ENCODE measurements around the gene SRPRA. TPM values are rescaled to one million over a fixed set of nuclear protein-coding genes. Genes with fewer than 3 reads are reported as not detected.
A peak's percentile ranks its signal among the peaks of the same experiment; 100 is the strongest.

Gene SRPRA
- total RNA-seq, 1 donor from 2014 or later, result 70.2 TPM

DNA sequence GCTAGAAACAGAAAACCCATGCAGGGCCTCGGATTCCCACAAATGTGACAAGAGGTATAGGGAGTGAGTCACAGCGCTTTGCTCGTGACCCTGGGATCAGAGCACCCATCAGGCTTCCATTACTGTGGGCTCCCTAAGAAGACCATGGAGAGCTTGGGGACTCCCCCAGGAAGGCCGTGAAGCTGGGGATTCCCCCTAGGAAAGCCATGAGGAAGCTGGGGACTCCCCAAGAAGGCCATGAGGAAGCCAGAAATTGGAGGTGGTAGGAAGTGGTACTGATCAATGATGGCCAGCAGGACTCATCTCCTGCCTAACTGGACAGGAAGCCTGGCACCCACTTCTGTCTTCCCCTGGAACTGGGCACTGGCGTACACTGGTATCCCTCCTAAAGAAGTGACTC is 25.0 kb upstream of the SRPRA start:
- TF ChIP-seq CTCF (conservative IDR thresholded peaks at IDR 0.05), result no peak
- Mint-ChIP-seq H3K4me3 (no peak overlapping the region), H3K4me1 (no peaks in the 10 kb centered on the region), H3K36me3 (ENCODE audit: low read depth) (peaks cover 7% of the 10 kb centered on the region), H3K27me3 (ENCODE audit: low read depth) (no peaks in the 10 kb centered on the region), H3K9me3 (no peaks in the 10 kb centered on the region), H3K27ac (ENCODE audit: unreplicated experiment) (no peak overlapping the region)
- DNase-seq (ENCODE audit: low read depth, low spot score), result no peak

DNA sequence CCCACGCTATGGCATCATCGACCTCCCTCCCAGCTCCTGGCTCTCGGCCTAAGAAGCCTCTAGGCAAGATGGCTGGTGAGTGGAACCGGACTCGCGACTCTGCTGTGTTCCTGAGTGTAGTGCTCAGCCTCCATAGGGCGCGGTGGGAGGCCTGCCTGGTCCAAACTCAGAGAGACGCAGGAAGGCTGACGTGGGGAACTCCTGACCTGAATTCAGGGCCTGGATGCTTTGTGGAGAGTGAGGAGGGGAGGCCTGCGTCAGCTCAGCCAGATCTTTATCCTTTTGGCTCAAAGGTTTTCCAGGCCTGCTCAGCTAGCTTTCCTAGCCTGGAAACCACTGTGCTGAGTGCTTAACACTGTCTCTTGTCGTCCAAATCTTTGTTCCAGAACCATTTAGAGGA is 22.2 kb upstream of the SRPRA start:
- no peak for TF ChIP-seq CTCF (conservative IDR thresholded peaks at IDR 0.05)
- H3K4me3 Mint-ChIP-seq, result no peak overlapping the region
- peak overlapping the region; percentile 72 for H3K27ac Mint-ChIP-seq (ENCODE audit: unreplicated experiment)
- no peak for DNase-seq (ENCODE audit: low read depth, low spot score)
- peaks cover 5% of the 10 kb centered on the region for H3K4me1 Mint-ChIP-seq
- H3K36me3 Mint-ChIP-seq (ENCODE audit: low read depth), result peaks cover 5% of the 10 kb centered on the region
- H3K27me3 Mint-ChIP-seq (ENCODE audit: low read depth), result no peaks in the 10 kb centered on the region
- no peaks in the 10 kb centered on the region for H3K9me3 Mint-ChIP-seq

- H3K9me3 Mint-ChIP-seq, result no peaks in the 10 kb centered on the region
- peaks cover 3% of the 10 kb centered on the region for H3K36me3 Mint-ChIP-seq (ENCODE audit: low read depth)
- H3K27ac Mint-ChIP-seq (ENCODE audit: unreplicated experiment), result no peak overlapping the region
- no peak overlapping the region for H3K4me3 Mint-ChIP-seq
- H3K27me3 Mint-ChIP-seq (ENCODE audit: low read depth), result peaks cover 3% of the 10 kb centered on the region
- DNase-seq (ENCODE audit: low read depth, low spot score), result no peak
- TF ChIP-seq CTCF (conservative IDR thresholded peaks at IDR 0.05), result no peak
- peaks cover 18% of the 10 kb centered on the region for H3K4me1 Mint-ChIP-seq
These were observed 19.5 kb upstream of the SRPRA start for GRCh38 chr11:126288237-126288636.

- peaks cover 3% of the 10 kb centered on the region for H3K27me3 Mint-ChIP-seq (ENCODE audit: low read depth)
- peaks cover 34% of the 10 kb centered on the region for H3K4me1 Mint-ChIP-seq
- peak overlapping the region; percentile 75 for H3K27ac Mint-ChIP-seq (ENCODE audit: unreplicated experiment)
- H3K4me3 Mint-ChIP-seq, result peak overlapping the region; percentile 90
- TF ChIP-seq CTCF (conservative IDR thresholded peaks at IDR 0.05), result no peak
- no peaks in the 10 kb centered on the region for H3K9me3 Mint-ChIP-seq
- no peak for DNase-seq (ENCODE audit: low read depth, low spot score)
- peaks cover 3% of the 10 kb centered on the region for H3K36me3 Mint-ChIP-seq (ENCODE audit: low read depth)
These were observed 16.1 kb upstream of the SRPRA start for GRCh38 chr11:126284829-126285228.

- peak; percentile 43 for DNase-seq (ENCODE audit: low read depth, low spot score)
- Mint-ChIP-seq H3K27me3 (ENCODE audit: low read depth) (peaks cover 3% of the 10 kb centered on the region), H3K27ac (ENCODE audit: unreplicated experiment) (peak within 1 kb of the TSS; percentile 96), H3K9me3 (no peaks in the 10 kb centered on the region), H3K4me1 (peaks cover 34% of the 10 kb centered on the region), H3K4me3 (peak within 1 kb of the TSS; percentile 92), H3K36me3 (ENCODE audit: low read depth) (peaks cover 4% of the 10 kb centered on the region)
- peak; percentile 44 for TF ChIP-seq CTCF (conservative IDR thresholded peaks at IDR 0.05)
These were observed 14.3 kb upstream of the SRPRA start, which contains the start of gene TIRAP for GRCh38 chr11:126282736-126283591. TIRAP (plus strand) TSS chr11:126283093; CDS start chr11:126290895, 7,802 bp downstream.

Data from neural crest cell (in vitro differentiated cells).